HEK293T (cell line): ENCODE data around the gene RNF6.

Source experiments
- CTCF ChIA-PET: fragments of 350-600 bp; formaldehyde crosslinking; extraction: SDS; loops from one replicate; lab custom pipeline; 2021; ENCODE audit warnings: antibody characterized with exemption, inconsistent platforms; lab: Yijun Ruan, JAX
- POLR2A ChIA-PET: fragments of 350-600 bp; formaldehyde crosslinking; extraction: SDS; loops from one replicate; lab custom pipeline; 2020; ENCODE audit warnings: antibody characterized with exemption, inconsistent platforms; lab: Yijun Ruan, JAX
- DNase-seq: peaks from one replicate; pipeline ENCODE4 v3.0.0; 2012; ENCODE audit warnings: mixed read lengths; ENCODE audit errors: extremely low spot score
- ARNT ChIP-seq: fragments of 450-650 bp; IDR thresholded peaks from 2 replicates; pipeline ENCODE4 v1.6.1; 2017; ENCODE audit warnings: mild to moderate bottlenecking
- BHLHE40 ChIP-seq: fragments of 450-650 bp; IDR thresholded peaks from 2 replicates; pipeline ENCODE4 v1.6.1; 2016; ENCODE audit warnings: mild to moderate bottlenecking, moderate library complexity, borderline replicate concordance
- CTBP1 ChIP-seq: fragments of 450-650 bp; IDR thresholded peaks from 2 replicates; pipeline ENCODE4 v1.6.1; 2016; ENCODE audit warnings: borderline replicate concordance
- ELF4 ChIP-seq: fragments of 450-650 bp; IDR thresholded peaks from 2 replicates; pipeline ENCODE4 v1.6.1; 2017; ENCODE audit warnings: antibody characterized with exemption
- FOXA1 ChIP-seq: fragments of 450-650 bp; IDR thresholded peaks from 2 replicates; pipeline ENCODE4 v1.6.1; 2016; ENCODE audit warnings: mild to moderate bottlenecking
- FOXK2 ChIP-seq: fragments of 450-650 bp; IDR thresholded peaks from 2 replicates; pipeline ENCODE4 v1.6.1; 2016; ENCODE audit warnings: mild to moderate bottlenecking
- FOXM1 ChIP-seq: fragments of 450-650 bp; IDR thresholded peaks from 2 replicates; pipeline ENCODE4 v1.6.1; 2017; ENCODE audit warnings: mild to moderate bottlenecking, borderline replicate concordance
- HDGF ChIP-seq: fragments of 450-650 bp; IDR thresholded peaks from 2 replicates; pipeline ENCODE4 v1.6.1; 2017; ENCODE audit warnings: antibody characterized with exemption, borderline replicate concordance
- L3MBTL2 ChIP-seq: fragments of 450-650 bp; conservative IDR thresholded peaks from 2 replicates; pipeline ENCODE4 v1.6.1; 2016; ENCODE audit warnings: mild to moderate bottlenecking
- LEF1 ChIP-seq: fragments of 450-650 bp; IDR thresholded peaks from 2 replicates; pipeline ENCODE4 v1.6.1; 2017; ENCODE audit warnings: mild to moderate bottlenecking, borderline replicate concordance
- NFRKB ChIP-seq: fragments of 450-650 bp; IDR thresholded peaks from 2 replicates; pipeline ENCODE4 v1.6.1; 2016; ENCODE audit warnings: mild to moderate bottlenecking, moderate library complexity
- SP1 ChIP-seq: fragments of 450-650 bp; IDR thresholded peaks from 2 replicates; pipeline ENCODE4 v1.6.1; 2017
- SUZ12 ChIP-seq: fragments of 450-650 bp; IDR thresholded peaks from 2 replicates; pipeline ENCODE4 v1.6.1; 2016; ENCODE audit warnings: mild to moderate bottlenecking
- TARDBP ChIP-seq: fragments of 450-650 bp; IDR thresholded peaks from 2 replicates; pipeline ENCODE4 v1.6.1; 2016
- ZNF384 ChIP-seq: fragments of 450-650 bp; IDR thresholded peaks from 2 replicates; pipeline ENCODE4 v1.6.1; 2016
- TF ChIP-seq, protein P1 (sequence below): fragments of 450-650 bp; IDR thresholded peaks from 2 replicates; pipeline ENCODE4 v1.6.1; 2016

Gene RNF6

GRCh38 chr13:26185720-26186117, 36.4 kb downstream of the RNF6 start:
- TF ChIP-seq FOXK2, result no peak
- TF ChIP-seq ARNT, result no peak
- TF ChIP-seq FOXA1, result no peak
- TF ChIP-seq CTBP1, result no peak
- no peak for TF ChIP-seq NFRKB
- TF ChIP-seq BHLHE40, result no peak
- no peak for TF ChIP-seq TARDBP
- POLR2A ChIA-PET, result interaction anchor here (1.6 kb wide), 1 partner anchor 513 kb away, joined by 3 read pairs; no protein-coding TSS in a partner anchor
- CTCF ChIA-PET, result interaction anchor here (0.7 to 1.8 kb wide), 5 partner anchors 309 to 744 kb away, joined by 3 to 20 read pairs (median 4); no protein-coding TSS in a partner anchor
- no peak for DNase-seq

DNA sequence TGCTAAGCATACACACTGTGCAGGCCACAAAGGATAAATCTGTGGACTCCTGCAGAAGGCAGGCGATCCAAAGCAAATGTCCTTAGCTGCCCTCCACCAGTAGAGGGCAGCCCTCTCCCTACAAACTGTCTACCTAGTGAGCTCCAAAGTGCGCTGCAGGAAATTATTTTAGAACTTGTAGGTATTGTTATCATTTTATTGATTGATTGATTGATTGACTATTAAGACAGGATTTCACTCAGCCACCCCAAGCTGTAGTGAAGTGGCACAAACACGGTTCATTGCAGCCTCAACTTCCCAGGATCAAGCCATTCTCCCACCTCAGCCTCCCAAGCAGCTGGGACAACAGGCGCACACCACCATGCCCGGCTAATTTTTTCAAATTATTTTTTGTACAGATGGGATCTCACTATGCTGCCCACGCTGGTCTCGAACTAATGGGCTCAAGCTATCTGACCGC, 37.3 kb downstream of the RNF6 start:
- ChIA-PET CTCF (interaction anchor here (0.7 to 1.8 kb wide), 9 partner anchors 14 to 688 kb away, joined by 3 to 20 read pairs (median 4); no protein-coding TSS in a partner anchor), POLR2A (interaction anchor here (1.6 kb wide), 1 partner anchor 514 kb away, joined by 3 read pairs; no protein-coding TSS in a partner anchor)
- TF ChIP-seq TARDBP, result no peak
- TF ChIP-seq, protein P1, sequence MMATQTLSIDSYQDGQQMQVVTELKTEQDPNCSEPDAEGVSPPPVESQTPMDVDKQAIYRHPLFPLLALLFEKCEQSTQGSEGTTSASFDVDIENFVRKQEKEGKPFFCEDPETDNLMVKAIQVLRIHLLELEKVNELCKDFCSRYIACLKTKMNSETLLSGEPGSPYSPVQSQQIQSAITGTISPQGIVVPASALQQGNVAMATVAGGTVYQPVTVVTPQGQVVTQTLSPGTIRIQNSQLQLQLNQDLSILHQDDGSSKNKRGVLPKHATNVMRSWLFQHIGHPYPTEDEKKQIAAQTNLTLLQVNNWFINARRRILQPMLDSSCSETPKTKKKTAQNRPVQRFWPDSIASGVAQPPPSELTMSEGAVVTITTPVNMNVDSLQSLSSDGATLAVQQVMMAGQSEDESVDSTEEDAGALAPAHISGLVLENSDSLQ, result peak; percentile 30; the same call in 1 of the 2 replicates
- DNase-seq, result peak; percentile 48

DNA sequence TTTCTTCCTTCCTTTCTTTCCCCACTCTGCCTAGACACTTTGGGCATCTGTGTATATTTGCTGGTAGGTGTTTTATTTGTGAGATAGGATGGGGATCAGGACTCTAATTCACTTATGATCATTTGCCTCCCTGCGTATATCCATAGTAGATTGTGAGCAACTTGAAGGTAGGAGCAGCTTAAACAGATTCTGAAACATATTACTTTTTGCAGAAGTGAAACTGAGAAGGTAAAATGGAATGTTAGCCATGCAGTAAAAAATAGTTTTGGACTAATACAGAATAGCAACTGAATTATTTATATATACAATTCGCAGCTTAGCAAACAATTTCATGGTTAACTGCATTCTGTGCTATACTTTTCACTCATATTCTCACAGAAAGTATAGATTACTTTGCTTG, 38.7 kb downstream of the RNF6 start:
- ChIA-PET CTCF (no interaction called here), POLR2A (no interaction called here)
- TF ChIP-seq CTBP1 (no peak), FOXA1 (no peak), TARDBP (no peak), ELF4 (no peak), L3MBTL2 (no peak), ARNT (no peak), SP1 (no peak), FOXM1 (no peak), NFRKB (no peak)
- no peak for DNase-seq

DNA sequence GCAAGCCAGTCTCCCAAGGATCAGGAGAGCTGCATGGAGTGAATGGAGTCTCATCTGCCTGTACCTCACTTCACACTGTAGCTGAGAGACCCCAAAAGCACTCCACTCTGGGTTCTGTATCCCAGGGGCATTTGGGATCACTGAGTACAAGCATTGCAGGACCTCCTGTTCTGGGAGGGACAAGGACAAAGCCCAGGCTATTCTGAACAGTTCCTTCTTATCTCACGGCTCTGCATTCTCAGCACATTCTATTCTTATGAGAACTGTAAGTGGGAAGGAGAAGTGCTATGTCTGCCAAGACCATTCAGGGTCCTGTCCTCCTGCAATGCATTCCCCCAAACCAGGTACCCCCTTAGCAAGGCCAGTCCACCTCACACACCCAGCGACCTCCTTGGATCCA, 42.8 kb downstream of the RNF6 start:
- TF ChIP-seq LEF1, result no peak
- no peak for TF ChIP-seq FOXM1
- TF ChIP-seq, protein P1, result no peak
- no peak for TF ChIP-seq ARNT
- TF ChIP-seq SP1, result no peak
- TF ChIP-seq HDGF, result no peak
- no peak for TF ChIP-seq BHLHE40
- no peak for TF ChIP-seq NFRKB
- TF ChIP-seq FOXK2, result no peak
- TF ChIP-seq FOXA1, result no peak
- no peak for TF ChIP-seq ZNF384
- no peak for TF ChIP-seq ELF4
- no peak for TF ChIP-seq L3MBTL2
- POLR2A ChIA-PET, result no interaction called here
- DNase-seq, result no peak
- CTCF ChIA-PET, result interaction anchor here (0.6 kb wide), 1 partner anchor 184 kb away, joined by 3 read pairs; no protein-coding TSS in a partner anchor

DNA sequence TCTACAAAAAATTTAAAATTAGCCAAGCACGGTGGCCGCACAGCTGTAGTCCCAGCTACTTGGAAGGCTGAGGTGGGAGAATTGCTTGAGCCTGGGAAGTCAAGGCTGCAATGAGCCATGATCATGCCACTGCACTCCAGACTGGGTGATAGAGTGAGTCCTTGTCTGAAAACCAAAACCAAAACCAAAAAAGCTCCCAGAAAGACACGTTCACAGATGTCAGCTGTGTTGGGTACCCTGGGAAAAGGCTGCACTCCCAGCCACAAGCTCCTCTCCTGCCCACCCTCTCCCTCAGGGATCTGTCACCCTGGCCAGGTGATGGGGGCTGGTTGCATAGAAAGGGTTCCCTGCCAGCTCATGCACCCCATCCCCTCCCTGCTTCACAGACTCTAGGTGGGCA, 53.3 kb downstream of the RNF6 start:
- CTCF ChIA-PET, result no interaction called here
- POLR2A ChIA-PET, result no interaction called here
- TF ChIP-seq HDGF (no peak), ELF4 (no peak), SUZ12 (no peak), FOXK2 (no peak), L3MBTL2 (no peak), ARNT (no peak), NFRKB (no peak), ZNF384 (no peak), FOXM1 (no peak), FOXA1 (no peak), TARDBP (no peak), SP1 (no peak), LEF1 (no peak), CTBP1 (no peak), BHLHE40 (no peak)
- TF ChIP-seq, protein P1, result no peak
- no peak for DNase-seq

DNA sequence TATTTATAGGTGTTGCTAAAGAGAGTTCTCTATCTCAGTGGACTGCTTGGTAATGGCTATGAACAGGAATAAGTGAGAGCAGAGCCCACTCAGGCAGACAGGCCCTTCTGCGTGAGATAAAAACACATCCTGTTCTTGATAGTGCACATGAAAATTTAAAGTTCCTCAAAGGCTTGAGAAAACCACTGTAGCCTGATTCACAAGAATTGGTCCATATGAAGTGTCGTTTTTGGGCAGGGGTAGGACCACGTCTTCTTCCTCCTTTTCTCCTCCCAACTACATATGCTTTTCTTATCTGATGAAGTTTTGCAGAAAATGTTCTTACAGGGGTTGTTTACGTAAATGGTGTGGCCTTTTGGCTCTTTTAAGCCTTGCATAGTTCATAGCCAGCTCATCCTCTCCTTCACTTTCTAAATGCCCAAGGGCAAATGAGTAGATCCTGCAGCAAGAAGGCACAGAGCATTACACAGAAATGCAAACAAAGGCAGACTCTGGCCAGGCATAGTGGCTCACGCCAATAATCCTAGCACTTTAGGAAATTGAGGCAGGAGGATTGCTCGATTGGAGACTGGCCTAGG, 53.8 kb downstream of the RNF6 start:
- ChIA-PET POLR2A (no interaction called here), CTCF (no interaction called here)
- TF ChIP-seq, protein P1, result no peak
- TF ChIP-seq FOXA1 (no peak), FOXM1 (no peak), SP1 (no peak), CTBP1 (no peak), ARNT (no peak), FOXK2 (no peak), LEF1 (no peak), L3MBTL2 (no peak), NFRKB (no peak), TARDBP (no peak), ZNF384 (no peak)
- no peak for DNase-seq
